Neural cell (in vitro differentiated cells): ENCODE data around the gene RASL10A. TPM values are rescaled to one million over a fixed set of nuclear protein-coding genes. Genes with fewer than 3 reads are reported as not detected.

ENCODE experiments used
- H2AFZ ChIP-seq: fragments of 200-600, 300-800 bp; sonication (generic), shearing (Covaris generic); 2 replicates; pipeline ENCODE4 v1.6.0; 2014; ENCODE audit warnings: low read depth, mild to moderate bottlenecking, antibody characterized with exemption, low read length, moderate library complexity
- H3F3A ChIP-seq: fragments of 200-600 bp; shearing (Covaris generic); 2 replicates; pipeline ENCODE4 v1.6.1; 2016; ENCODE audit warnings: mild to moderate bottlenecking, moderate library complexity, mixed read lengths, antibody characterized with exemption, low read length; ENCODE audit not compliant: insufficient read depth, poor library complexity, severe bottlenecking
- H3K27ac ChIP-seq: fragments of 200-600, 300-800 bp; sonication (generic), shearing (Covaris generic); 2 replicates; pipeline ENCODE4 v1.5.1; 2014; ENCODE audit warnings: mild to moderate bottlenecking, low read length, moderate library complexity
- H3K27me3 ChIP-seq: fragments of 300-800, 200-600 bp; sonication (generic), shearing (Covaris generic); 2 replicates; pipeline ENCODE4 v1.6.0; 2014; ENCODE audit warnings: mild to moderate bottlenecking, low read depth, low read length, moderate library complexity; ENCODE audit not compliant: insufficient read depth
- H3K36me3 ChIP-seq: fragments of 300-800, 200-600 bp; sonication (generic), shearing (Covaris generic); 2 replicates; pipeline ENCODE4 v1.5.1; 2014; ENCODE audit warnings: mild to moderate bottlenecking, antibody characterized with exemption, low read length, moderate library complexity; ENCODE audit not compliant: insufficient read depth
- H3K4me2 ChIP-seq: fragments of 300-800, 200-600 bp; sonication (generic), shearing (Covaris generic); 2 replicates; pipeline ENCODE4 v1.6.0; 2014; ENCODE audit warnings: mild to moderate bottlenecking, low read length
- H3K4me3 ChIP-seq: fragments of 300-800, 200-600 bp; sonication (generic), shearing (Covaris generic); 2 replicates; pipeline ENCODE4 v1.5.1; 2014; ENCODE audit warnings: mild to moderate bottlenecking, low read length, moderate library complexity
- H3K79me2 ChIP-seq: fragments of 200-600 bp; shearing (Covaris generic); replicated peaks from 2 replicates; pipeline ENCODE4 v1.6.0; 2014; ENCODE audit warnings: mild to moderate bottlenecking, low read length, moderate library complexity; ENCODE audit not compliant: insufficient read depth
- H3K9ac ChIP-seq: fragments of 300-800, 200-600 bp; sonication (generic), shearing (Covaris generic); 2 replicates; pipeline ENCODE4 v1.6.1; 2016; ENCODE audit warnings: mild to moderate bottlenecking, low read length, mixed read lengths
- H3K9me2 ChIP-seq: fragments of 200-600 bp; shearing (Covaris generic); 2 replicates; pipeline ENCODE4 v1.6.1; 2016; ENCODE audit warnings: mild to moderate bottlenecking, low read length, mixed read lengths; ENCODE audit not compliant: insufficient read depth
- H3K9me3 ChIP-seq: fragments of 200-600, 300-800 bp; sonication (generic), shearing (Covaris generic); 2 replicates; pipeline ENCODE4 v1.6.1; 2016; ENCODE audit warnings: mild to moderate bottlenecking, mixed run types, low read length, moderate library complexity, mixed read lengths
- H4K20me1 ChIP-seq: fragments of 200-600 bp; shearing (Covaris generic); 2 replicates; pipeline ENCODE4 v1.6.1; 2016; ENCODE audit warnings: mild to moderate bottlenecking, mixed run types; ENCODE audit not compliant: insufficient read depth
- CTCF ChIP-seq: fragments of 450-650 bp; IDR thresholded peaks from 2 replicates; pipeline ENCODE4 v1.5.1; 2014; ENCODE audit warnings: antibody characterized with exemption, mild to moderate bottlenecking, moderate library complexity; ENCODE audit not compliant: poor library complexity, severe bottlenecking
- EP300 ChIP-seq: fragments of 450-650 bp; conservative IDR thresholded peaks from 2 replicates; pipeline ENCODE4 v1.6.1; 2014; ENCODE audit warnings: antibody characterized with exemption, mild to moderate bottlenecking, moderate library complexity; ENCODE audit not compliant: poor library complexity, severe bottlenecking
- EZH2 ChIP-seq: fragments of 200-600, 300-800 bp; shearing (Covaris generic), sonication (generic); IDR thresholded peaks from 2 replicates; pipeline ENCODE4 v1.6.1; 2014; ENCODE audit warnings: antibody characterized with exemption, low read length, borderline replicate concordance, mild to moderate bottlenecking; ENCODE audit not compliant: insufficient read depth, poor library complexity, severe bottlenecking
- MXI1 ChIP-seq: fragments of 450-650 bp; conservative IDR thresholded peaks from 2 replicates; pipeline ENCODE4 v1.6.1; 2014; ENCODE audit warnings: antibody characterized with exemption, mild to moderate bottlenecking; ENCODE audit not compliant: poor library complexity, severe bottlenecking
- POLR2AphosphoS5 ChIP-seq: IDR thresholded peaks from 2 replicates; pipeline ENCODE4 v1.6.1; 2012
- RAD21 ChIP-seq: fragments of 450-650 bp; conservative IDR thresholded peaks from 2 replicates; pipeline ENCODE4 v1.6.1; 2014; ENCODE audit warnings: antibody characterized with exemption, mild to moderate bottlenecking, moderate library complexity
- REST ChIP-seq: IDR thresholded peaks from 2 replicates; pipeline ENCODE4 v1.6.1; 2012; ENCODE audit warnings: borderline replicate concordance
- SMC3 ChIP-seq: fragments of 450-650 bp; conservative IDR thresholded peaks from 2 replicates; pipeline ENCODE4 v1.6.1; 2014; ENCODE audit warnings: antibody characterized with exemption, mild to moderate bottlenecking, moderate library complexity; ENCODE audit not compliant: poor library complexity
- TAF1 ChIP-seq: IDR thresholded peaks from 2 replicates; pipeline ENCODE4 v1.6.1; 2012; ENCODE audit warnings: low read depth
- polyA plus RNA-seq: library from polyadenylated mRNA; depleted of rRNA; stranded (reverse); fragments of >200 nt; gene quantifications from 2 replicates; pipeline ENCODE4 v1.2.3, GENCODE V29; 2014

The RASL10A gene
- polyA plus RNA-seq, 1 donor from 2014 or later: 3.0 TPM

- Histone ChIP-seq H3K9ac (no peak overlapping the region), H3F3A (no peaks in the 10 kb centered on the region)
Measured at GRCh38 chr22:29313576-29314466, 1.7 kb downstream of the RASL10A start.

More at GRCh38 chr22:29313576-29314466, 1.7 kb downstream of the RASL10A start:
- H3K79me2 ChIP-seq: no peaks in the 10 kb centered on the region
- H3K9me2 ChIP-seq: no peaks in the 10 kb centered on the region
- no peaks in the 10 kb centered on the region for H3K9me3 ChIP-seq
- peaks cover 44% of the 10 kb centered on the region for H3K27me3 ChIP-seq
- TF ChIP-seq TAF1: no peak
- no peak for TF ChIP-seq MXI1
- TF ChIP-seq EZH2: no peak
- no peak for TF ChIP-seq POLR2AphosphoS5
- no peak for TF ChIP-seq SMC3
- no peak for TF ChIP-seq REST
- TF ChIP-seq EP300: no peak
- no peak for TF ChIP-seq CTCF
- no peak for TF ChIP-seq RAD21
- H3K4me2 ChIP-seq: no peak overlapping the region
- no peak overlapping the region for H2AFZ ChIP-seq
- no peak overlapping the region for H3K4me3 ChIP-seq
- H4K20me1 ChIP-seq: no peaks in the 10 kb centered on the region
- no peak overlapping the region for H3K27ac ChIP-seq
- no peaks in the 10 kb centered on the region for H3K36me3 ChIP-seq
